HCT116 (cell line): ENCODE measurements around the gene PGGHG. TPM values are rescaled to one million over a fixed set of nuclear protein-coding genes. Genes with fewer than 3 reads are reported as not detected.
"Not testable (repeated sequence)": the region's sequence is repeated elsewhere in the genome, so short reads cannot be mapped to it uniquely, and the experiment has no call there.

Experiments used
- ATAC-seq: fragments of 200-7000 bp; cut with Tn5 transposase; 2 replicates; pipeline ENCODE4 v1.9.1; 2020; ENCODE audit warnings: mild to moderate bottlenecking, moderate library complexity
- BruUV-seq: library from RNA; stranded (reverse); fragments of 400-500 nt; replicated peaks from 2 replicates; lab custom pipeline; 2021; lab: Mats Ljungman, UMichigan
- CTCF ChIA-PET: fragments of 300-600 bp; sonication (Branson Sonifier 250); formaldehyde crosslinking; loops from one replicate; lab custom pipeline; 2021; ENCODE audit warnings: antibody characterized with exemption; lab: Charles Lee
- POLR2A ChIA-PET: fragments of 300-600, 350-600 bp; sonication (Branson Sonifier 250); formaldehyde crosslinking; loops from one replicate; lab custom pipeline; 2021; ENCODE audit warnings: antibody characterized with exemption; lab: Charles Lee
- RAD21 ChIA-PET, 2 experiments: fragments of 300-600 bp; sonication (Branson Sonifier 250); formaldehyde crosslinking; loops; one replicate each; lab custom pipeline; 2023; ENCODE audit warnings: low total read pairs in 2 of 2; ENCODE audit not compliant: uncharacterized antibody in 2 of 2, unreplicated experiment in 2 of 2, low non-redundant PET in 1 of 2; lab: Charles Lee
- DNase-seq: peaks from one replicate; pipeline ENCODE4 v3.0.0-alpha.2; 2010; ENCODE audit warnings: low read depth, low spot score
- H2AFZ ChIP-seq: fragments of 200-600 bp; shearing (Covaris generic), sonication (generic); 2 replicates; pipeline ENCODE4 v1.6.1; 2017; ENCODE audit warnings: low read depth, mixed run types, mixed read lengths, antibody characterized with exemption, low read length; ENCODE audit not compliant: poor library complexity, severe bottlenecking
- H3K27ac ChIP-seq: 2 replicates; pipeline ENCODE4 v1.5.1; 2012; ENCODE audit warnings: low read depth, low read length
- H3K27me3 ChIP-seq: fragments of 200-600 bp; sonication (generic); 2 replicates; pipeline ENCODE4 v1.6.1; 2016; ENCODE audit warnings: mixed run types, low read length, mixed read lengths; ENCODE audit not compliant: insufficient read depth
- H3K36me3 ChIP-seq, 2 experiments: fragments of 200-500 bp in 1 of 2; fragments of 200-600 bp in 1 of 2; sonication (Bioruptor generic) in 1 of 2; sonication (generic) in 1 of 2; 2 replicates each; pipeline versions ENCODE4 v1.5.1 to v1.6.1; 2014 to 2016; ENCODE audit warnings: low read length in 2 of 2, inconsistent platforms in 1 of 2, mixed read lengths in 1 of 2, mixed run types in 1 of 2; ENCODE audit not compliant: insufficient read depth in 2 of 2, control insufficient read depth in 1 of 2
- H3K4me1 ChIP-seq, 2 experiments: fragments of 200-600 bp in 1 of 2; sonication (generic) in 1 of 2; 2 replicates each; pipeline versions ENCODE4 v1.5.1 to v1.6.1; 2012 to 2017; ENCODE audit warnings: low read length in 2 of 2, inconsistent platforms in 1 of 2, mild to moderate bottlenecking in 1 of 2, mixed read lengths in 1 of 2, mixed run types in 1 of 2, moderate library complexity in 1 of 2; ENCODE audit not compliant: insufficient read depth in 2 of 2, control insufficient read depth in 1 of 2
- H3K4me2 ChIP-seq: fragments of 200-600 bp; sonication (generic); 2 replicates; pipeline ENCODE4 v1.6.1; 2017; ENCODE audit warnings: mixed run types, low read length, mixed read lengths
- H3K4me3 ChIP-seq, 2 experiments: fragments of 200-600 bp in 1 of 2; sonication (generic) in 1 of 2; replicated peaks in 1 of 2; 2 replicates each; pipeline ENCODE4 v1.5.1; 2011 to 2016; ENCODE audit warnings: low read length in 2 of 2, control low read depth in 1 of 2, low read depth in 1 of 2, mild to moderate bottlenecking in 1 of 2, mixed read lengths in 1 of 2, mixed run types in 1 of 2
- H3K79me2 ChIP-seq: fragments of 200-600 bp; sonication (generic); 2 replicates; pipeline ENCODE4 v1.6.1; 2017; ENCODE audit warnings: mild to moderate bottlenecking, mixed run types, low read length, moderate library complexity, mixed read lengths; ENCODE audit not compliant: insufficient read depth
- H3K9ac ChIP-seq: fragments of 200-600 bp; sonication (generic); 2 replicates; pipeline ENCODE4 v1.6.1; 2016; ENCODE audit warnings: low read length, mixed read lengths
- H3K9me2 ChIP-seq: fragments of 200-600 bp; sonication (generic), shearing (Covaris generic); 2 replicates; pipeline ENCODE4 v1.6.1; 2017; ENCODE audit warnings: mixed run types, mild to moderate bottlenecking, moderate library complexity; ENCODE audit not compliant: insufficient read depth
- H3K9me3 ChIP-seq, 2 experiments: fragments of 200-500 bp in 1 of 2; fragments of 200-600 bp in 1 of 2; sonication (Bioruptor generic) in 1 of 2; sonication (generic) in 1 of 2; 2 replicates each; pipeline ENCODE4 v1.6.1; 2014 to 2017; ENCODE audit warnings: low read length in 2 of 2, mixed read lengths in 2 of 2, inconsistent platforms in 1 of 2, low read depth in 1 of 2, mild to moderate bottlenecking in 1 of 2, mixed run types in 1 of 2, moderate library complexity in 1 of 2; ENCODE audit not compliant: control insufficient read depth in 1 of 2, insufficient read depth in 1 of 2
- H4K20me1 ChIP-seq: fragments of 200-600 bp; sonication (generic), shearing (Covaris generic); 2 replicates; pipeline ENCODE4 v1.6.1; 2017; ENCODE audit warnings: mixed run types, mild to moderate bottlenecking, moderate library complexity; ENCODE audit not compliant: insufficient read depth
- EGR1 ChIP-seq: IDR thresholded peaks from 2 replicates; pipeline ENCODE4 v1.6.1; 2012; ENCODE audit warnings: low read depth
- ELF1 ChIP-seq: IDR thresholded peaks from 2 replicates; pipeline ENCODE4 v1.6.1; 2012; ENCODE audit warnings: low read depth, borderline replicate concordance
- EZH2phosphoT487 ChIP-seq: fragments of 200-600 bp; IDR thresholded peaks from 2 replicates; pipeline ENCODE4 v1.6.1; 2018; ENCODE audit warnings: antibody characterized with exemption, borderline replicate concordance
- FOSL1 ChIP-seq: IDR thresholded peaks from 2 replicates; pipeline ENCODE4 v1.6.1; 2012; ENCODE audit warnings: low read depth
- SIN3A ChIP-seq: IDR thresholded peaks from 2 replicates; pipeline ENCODE4 v1.6.1; 2012; ENCODE audit warnings: low read depth
- TCF7L2 ChIP-seq: IDR thresholded peaks from 2 replicates; pipeline ENCODE4 v1.7.0; 2011; ENCODE audit warnings: borderline replicate concordance, inconsistent platforms; ENCODE audit not compliant: insufficient read depth, insufficient read length; ENCODE audit errors: extremely low read depth
- ZFX ChIP-seq: fragments of 450-650 bp; IDR thresholded peaks from 2 replicates; pipeline ENCODE4 v1.6.1; 2017
- ZNF274 ChIP-seq: fragments of 200-500 bp; sonication (Bioruptor generic); IDR thresholded peaks from 2 replicates; pipeline ENCODE4 v1.6.1; 2014; ENCODE audit warnings: mild to moderate bottlenecking, low read depth, low read length, inconsistent platforms
- intact Hi-C: fragments of 100-400 bp; cut with micrococcal nuclease; formaldehyde crosslinking; loops from 2 replicates; pipeline ENCODE4 v1.10.0; 2022
- total RNA-seq: library from RNA; stranded (reverse); gene quantifications from one replicate; pipeline ENCODE4 v1.2.1, GENCODE V29; 2021; ENCODE audit not compliant: unreplicated experiment
- TF ChIP-seq, protein P1 (sequence below): IDR thresholded peaks from 2 replicates; pipeline ENCODE4 v1.6.1; 2011; ENCODE audit warnings: mild to moderate bottlenecking, low read length, moderate library complexity; ENCODE audit not compliant: insufficient replicate concordance; ENCODE audit errors: extremely low read depth

Gene PGGHG
- total RNA-seq, 1 experiment from 2014 or later = 57.5 TPM

- H3K27ac ChIP-seq = no peak overlapping the region
- CTCF ChIA-PET = no interaction called here
- H2AFZ ChIP-seq = no peak overlapping the region
- no peak for ATAC-seq
- peaks cover 12% of the 10 kb centered on the region for H3K79me2 ChIP-seq
- no peaks in the 10 kb centered on the region for H4K20me1 ChIP-seq
- H3K4me2 ChIP-seq = no peak overlapping the region
- no peak overlapping the region for H3K9ac ChIP-seq
- POLR2A ChIA-PET = no interaction called here
- peaks cover 0 to 6% of the 10 kb centered on the region in 2 experiments; a peak in 3 of 4 replicates for H3K4me1 ChIP-seq
- H3K36me3 ChIP-seq = no peaks in the 10 kb centered on the region
- no peaks in the 10 kb centered on the region for H3K9me3 ChIP-seq
- no peaks in the 10 kb centered on the region for H3K27me3 ChIP-seq
- H3K4me3 ChIP-seq = no peak overlapping the region
- H3K9me2 ChIP-seq = no peaks in the 10 kb centered on the region
- intact Hi-C loops = no loop called here
- DNase-seq = no peak
- no TSS peak for BruUV-seq
- RAD21 ChIA-PET = no interaction called here
- TF ChIP-seq FOSL1 = no peak
- no peak for TF ChIP-seq EZH2phosphoT487
- TF ChIP-seq ELF1 = no peak
- TF ChIP-seq, protein P1, sequence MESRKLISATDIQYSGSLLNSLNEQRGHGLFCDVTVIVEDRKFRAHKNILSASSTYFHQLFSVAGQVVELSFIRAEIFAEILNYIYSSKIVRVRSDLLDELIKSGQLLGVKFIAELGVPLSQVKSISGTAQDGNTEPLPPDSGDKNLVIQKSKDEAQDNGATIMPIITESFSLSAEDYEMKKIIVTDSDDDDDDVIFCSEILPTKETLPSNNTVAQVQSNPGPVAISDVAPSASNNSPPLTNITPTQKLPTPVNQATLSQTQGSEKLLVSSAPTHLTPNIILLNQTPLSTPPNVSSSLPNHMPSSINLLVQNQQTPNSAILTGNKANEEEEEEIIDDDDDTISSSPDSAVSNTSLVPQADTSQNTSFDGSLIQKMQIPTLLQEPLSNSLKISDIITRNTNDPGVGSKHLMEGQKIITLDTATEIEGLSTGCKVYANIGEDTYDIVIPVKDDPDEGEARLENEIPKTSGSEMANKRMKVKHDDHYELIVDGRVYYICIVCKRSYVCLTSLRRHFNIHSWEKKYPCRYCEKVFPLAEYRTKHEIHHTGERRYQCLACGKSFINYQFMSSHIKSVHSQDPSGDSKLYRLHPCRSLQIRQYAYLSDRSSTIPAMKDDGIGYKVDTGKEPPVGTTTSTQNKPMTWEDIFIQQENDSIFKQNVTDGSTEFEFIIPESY = no peak
- TF ChIP-seq ZNF274 = no peak
- TF ChIP-seq TCF7L2 = no peak
- no peak for TF ChIP-seq ZFX
- no peak for TF ChIP-seq SIN3A
- TF ChIP-seq EGR1 = no peak
Measured at GRCh38 chr11:324156-324555, 35.2 kb downstream of the PGGHG start.

- RAD21 ChIA-PET, H2AFZ ChIP-seq, intact Hi-C loops, DNase-seq, H3K4me2 ChIP-seq, H3K9me2 ChIP-seq, POLR2A ChIA-PET, ATAC-seq, H3K27ac ChIP-seq, H3K27me3 ChIP-seq, H4K20me1 ChIP-seq, H3K36me3 ChIP-seq, BruUV-seq, CTCF ChIA-PET, H3K9ac ChIP-seq, H3K9me3 ChIP-seq, H3K79me2 ChIP-seq, H3K4me3 ChIP-seq: not testable (repeated sequence)
- H3K4me1 ChIP-seq = peaks cover 0 to 12% of the 10 kb centered on the region in 2 experiments; a peak in 3 of 4 replicates
Measured at GRCh38 chr11:324593-325517, 35.9 kb downstream of the PGGHG start.
